Testis (tissue), 2 donors: ENCODE results near the gene ERCC1.

ENCODE experiments used
- POLR2A ChIP-seq: fragments of 450-650 bp; IDR thresholded peaks from one replicate; pipeline ENCODE4 v1.6.1; 2017; ENCODE audit warnings: antibody characterized with exemption, mild to moderate bottlenecking, moderate library complexity
- TF ChIP-seq, protein P1 (sequence below), 3 experiments: fragments of 450-650 bp in 2 of 3; fragments of 200-600 bp in 1 of 3; sonication (generic) in 1 of 3; IDR thresholded peaks; one replicate each; pipeline ENCODE4 v1.5.1; 2016 to 2019; ENCODE audit warnings: antibody characterized with exemption in 3 of 3, mild to moderate bottlenecking in 2 of 3, moderate library complexity in 1 of 3

DNA sequence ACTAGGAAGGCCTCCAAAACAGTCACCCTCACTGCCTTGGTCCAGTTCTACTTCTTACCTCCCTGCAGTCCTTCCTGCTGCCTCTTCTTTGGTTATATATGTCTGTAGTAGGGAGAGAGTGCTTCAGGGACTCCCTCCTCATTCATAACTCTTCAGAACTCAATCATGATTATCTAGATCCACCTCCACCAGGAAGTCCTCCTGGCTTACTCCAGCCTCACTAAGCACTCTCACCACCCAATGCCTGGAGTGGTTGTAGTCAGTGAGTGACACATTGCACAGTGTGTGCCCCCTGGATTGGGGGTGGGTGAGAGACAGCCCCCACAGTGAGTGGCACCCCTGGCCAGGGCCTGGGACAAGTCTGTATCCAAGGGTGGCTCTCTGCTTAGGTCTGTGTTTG lies 34.1 kb upstream of the ERCC1 start:
- TF ChIP-seq, protein P1, sequence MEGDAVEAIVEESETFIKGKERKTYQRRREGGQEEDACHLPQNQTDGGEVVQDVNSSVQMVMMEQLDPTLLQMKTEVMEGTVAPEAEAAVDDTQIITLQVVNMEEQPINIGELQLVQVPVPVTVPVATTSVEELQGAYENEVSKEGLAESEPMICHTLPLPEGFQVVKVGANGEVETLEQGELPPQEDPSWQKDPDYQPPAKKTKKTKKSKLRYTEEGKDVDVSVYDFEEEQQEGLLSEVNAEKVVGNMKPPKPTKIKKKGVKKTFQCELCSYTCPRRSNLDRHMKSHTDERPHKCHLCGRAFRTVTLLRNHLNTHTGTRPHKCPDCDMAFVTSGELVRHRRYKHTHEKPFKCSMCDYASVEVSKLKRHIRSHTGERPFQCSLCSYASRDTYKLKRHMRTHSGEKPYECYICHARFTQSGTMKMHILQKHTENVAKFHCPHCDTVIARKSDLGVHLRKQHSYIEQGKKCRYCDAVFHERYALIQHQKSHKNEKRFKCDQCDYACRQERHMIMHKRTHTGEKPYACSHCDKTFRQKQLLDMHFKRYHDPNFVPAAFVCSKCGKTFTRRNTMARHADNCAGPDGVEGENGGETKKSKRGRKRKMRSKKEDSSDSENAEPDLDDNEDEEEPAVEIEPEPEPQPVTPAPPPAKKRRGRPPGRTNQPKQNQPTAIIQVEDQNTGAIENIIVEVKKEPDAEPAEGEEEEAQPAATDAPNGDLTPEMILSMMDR (IDR thresholded peaks at IDR 0.05): no peak
- TF ChIP-seq POLR2A: no peak
